ENCODE data around the gene FGFRL1. TPM values are rescaled to one million over a fixed set of nuclear protein-coding genes. Genes with fewer than 3 reads are reported as not detected.

Gene FGFRL1
- total RNA-seq, 2 experiments from 2014 or later = 7.6 to 8.0 TPM

- Mint-ChIP-seq H3K9me3 (peaks cover 2% of the 10 kb centered on the region), H3K36me3 (ENCODE audit: low read depth) (no peaks in the 10 kb centered on the region), H3K4me3 (no peak overlapping the region), H3K27me3 (ENCODE audit: low read depth) (peaks cover 3% of the 10 kb centered on the region), H3K27ac (no peak overlapping the region), H3K4me1 (ENCODE audit: low read depth) (peaks cover 2% of the 10 kb centered on the region)
- intact Hi-C loops (cut with micrococcal nuclease) = no loop called here
- CTCF ChIA-PET = no interaction called here
- no peak for DNase-seq
These were observed 27.6 kb downstream of the FGFRL1 start for GRCh38 chr4:1038948-1039492.

- Mint-ChIP-seq H3K9me3 (peaks cover 2% of the 10 kb centered on the region), H3K4me3 (no peak overlapping the region), H3K27ac (no peak overlapping the region), H3K4me1 (ENCODE audit: low read depth) (peaks cover 2% of the 10 kb centered on the region), H3K27me3 (ENCODE audit: low read depth) (peaks cover 3% of the 10 kb centered on the region), H3K36me3 (ENCODE audit: low read depth) (no peaks in the 10 kb centered on the region)
- CTCF ChIA-PET = no interaction called here
- DNase-seq = no peak
- intact Hi-C loops (cut with micrococcal nuclease) = no loop called here
These were observed 28.3 kb downstream of the FGFRL1 start for GRCh38 chr4:1039493-1040343.

GRCh38 chr4:1040344-1041146, 29.1 kb downstream of the FGFRL1 start:
- Mint-ChIP-seq H3K9me3 (peaks cover 2% of the 10 kb centered on the region), H3K36me3 (ENCODE audit: low read depth) (no peaks in the 10 kb centered on the region), H3K4me1 (ENCODE audit: low read depth) (peaks cover 2% of the 10 kb centered on the region), H3K27ac (no peak overlapping the region), H3K27me3 (ENCODE audit: low read depth) (peaks cover 7% of the 10 kb centered on the region), H3K4me3 (no peak overlapping the region)
- CTCF ChIA-PET = no interaction called here
- DNase-seq = no peak
- intact Hi-C loops (cut with micrococcal nuclease) = no loop called here

- DNase-seq = no peak
- H3K27me3 Mint-ChIP-seq (ENCODE audit: low read depth) = peaks cover 9% of the 10 kb centered on the region
- peaks cover 2% of the 10 kb centered on the region for H3K4me1 Mint-ChIP-seq (ENCODE audit: low read depth)
- H3K27ac Mint-ChIP-seq = no peak overlapping the region
- H3K4me3 Mint-ChIP-seq = no peak overlapping the region
- H3K9me3 Mint-ChIP-seq = peaks cover 2% of the 10 kb centered on the region
- CTCF ChIA-PET = no interaction called here
- intact Hi-C loops (cut with micrococcal nuclease) = no loop called here
- no peaks in the 10 kb centered on the region for H3K36me3 Mint-ChIP-seq (ENCODE audit: low read depth)
These were observed 29.9 kb downstream of the FGFRL1 start for GRCh38 chr4:1041147-1041935.

- CTCF ChIA-PET = no interaction called here
- DNase-seq = no peak
These were observed 30.5 kb downstream of the FGFRL1 start for GRCh38 chr4:1041936-1042330.

GRCh38 chr4:1042352-1043055, 31.1 kb downstream of the FGFRL1 start:
- CTCF ChIA-PET = no interaction called here
- H3K4me1 Mint-ChIP-seq (ENCODE audit: low read depth) = peaks cover 4% of the 10 kb centered on the region
- intact Hi-C loops (cut with micrococcal nuclease) = no loop called here
- H3K36me3 Mint-ChIP-seq (ENCODE audit: low read depth) = no peaks in the 10 kb centered on the region
- H3K27ac Mint-ChIP-seq = no peak overlapping the region
- no peak overlapping the region for H3K4me3 Mint-ChIP-seq
- peaks cover 15% of the 10 kb centered on the region for H3K27me3 Mint-ChIP-seq (ENCODE audit: low read depth)
- H3K9me3 Mint-ChIP-seq = peaks cover 2% of the 10 kb centered on the region
- DNase-seq = no peak

More at GRCh38 chr4:1041936-1042330, 30.5 kb downstream of the FGFRL1 start:
- Mint-ChIP-seq H3K27me3 (ENCODE audit: low read depth) (peaks cover 11% of the 10 kb centered on the region), H3K9me3 (peaks cover 2% of the 10 kb centered on the region), H3K4me1 (ENCODE audit: low read depth) (peaks cover 2% of the 10 kb centered on the region), H3K27ac (no peak overlapping the region), H3K4me3 (no peak overlapping the region), H3K36me3 (ENCODE audit: low read depth) (no peaks in the 10 kb centered on the region)
- intact Hi-C loops (cut with micrococcal nuclease) = no loop called here

GRCh38 chr4:1043162-1043561, 31.7 kb downstream of the FGFRL1 start:
- H3K4me3 Mint-ChIP-seq = no peak overlapping the region
- no peak for DNase-seq
- H3K4me1 Mint-ChIP-seq (ENCODE audit: low read depth) = peaks cover 4% of the 10 kb centered on the region
- H3K27ac Mint-ChIP-seq = no peak overlapping the region
- peaks cover 2% of the 10 kb centered on the region for H3K9me3 Mint-ChIP-seq
- H3K36me3 Mint-ChIP-seq (ENCODE audit: low read depth) = no peaks in the 10 kb centered on the region
- peaks cover 21% of the 10 kb centered on the region for H3K27me3 Mint-ChIP-seq (ENCODE audit: low read depth)
- CTCF ChIA-PET = no interaction called here
- intact Hi-C loops (cut with micrococcal nuclease) = no loop called here

- peak; percentile 28 for DNase-seq
- Mint-ChIP-seq H3K36me3 (ENCODE audit: low read depth) (no peaks in the 10 kb centered on the region), H3K9me3 (peaks cover 2% of the 10 kb centered on the region), H3K4me1 (ENCODE audit: low read depth) (peaks cover 4% of the 10 kb centered on the region), H3K27ac (no peak overlapping the region), H3K27me3 (ENCODE audit: low read depth) (peaks cover 23% of the 10 kb centered on the region), H3K4me3 (no peak overlapping the region)
- intact Hi-C loops (cut with micrococcal nuclease) = no loop called here
- CTCF ChIA-PET = no interaction called here
These were observed 32.4 kb downstream of the FGFRL1 start for GRCh38 chr4:1043651-1044468.

- H3K9me3 Mint-ChIP-seq = peaks cover 2% of the 10 kb centered on the region
These were observed 33.2 kb downstream of the FGFRL1 start for GRCh38 chr4:1044469-1045192.

GRCh38 chr4:1045193-1045594, 33.8 kb downstream of the FGFRL1 start:
- Mint-ChIP-seq H3K27ac (no peak overlapping the region), H3K4me1 (ENCODE audit: low read depth) (peaks cover 4% of the 10 kb centered on the region), H3K4me3 (no peak overlapping the region), H3K27me3 (ENCODE audit: low read depth) (peaks cover 27% of the 10 kb centered on the region), H3K36me3 (ENCODE audit: low read depth) (no peaks in the 10 kb centered on the region), H3K9me3 (peaks cover 2% of the 10 kb centered on the region)
- CTCF ChIA-PET = no interaction called here
- DNase-seq = no peak
- intact Hi-C loops (cut with micrococcal nuclease) = no loop called here

More at GRCh38 chr4:1044469-1045192, 33.2 kb downstream of the FGFRL1 start:
- no peak for DNase-seq
- no peak overlapping the region for H3K4me3 Mint-ChIP-seq
- H3K27me3 Mint-ChIP-seq (ENCODE audit: low read depth) = peaks cover 27% of the 10 kb centered on the region
- no peaks in the 10 kb centered on the region for H3K36me3 Mint-ChIP-seq (ENCODE audit: low read depth)
- intact Hi-C loops (cut with micrococcal nuclease) = no loop called here
- no peak overlapping the region for H3K27ac Mint-ChIP-seq
- peaks cover 4% of the 10 kb centered on the region for H3K4me1 Mint-ChIP-seq (ENCODE audit: low read depth)
- CTCF ChIA-PET = no interaction called here
